Colon (tissue), 2 donors: Measurements from ENCODE around the gene TBC1D4.
"Not testable (repeated sequence)": the region's sequence is repeated elsewhere in the genome, so short reads cannot be mapped to it uniquely, and the experiment has no call there.

Experiments
- FAIRE-seq: peaks from 2 replicates; lab custom pipeline; 2012; peaks lifted over from hg19 to GRCh38; lab: Jason Lieb, UNC
- donor health status: control.
- donor health status: control.

TBC1D4 gene

GRCh38 chr13:75447493-75447892 is 34.5 kb downstream of the TBC1D4 start:
- FAIRE-seq = no peak

GRCh38 chr13:75446874-75447273 is 35.1 kb downstream of the TBC1D4 start:
- no peak for FAIRE-seq

GRCh38 chr13:75445717-75446499 is 36.1 kb downstream of the TBC1D4 start:
- no peak for FAIRE-seq

GRCh38 chr13:75444016-75444415 is 38.0 kb downstream of the TBC1D4 start:
- no peak for FAIRE-seq

GRCh38 chr13:75443356-75443958 is 38.5 kb downstream of the TBC1D4 start:
- no peak for FAIRE-seq

- no peak for FAIRE-seq
Observed at GRCh38 chr13:75442736-75443234, 39.2 kb downstream of the TBC1D4 start.

- peak; percentile 64 for FAIRE-seq
Observed at GRCh38 chr13:75440100-75440499, 41.9 kb downstream of the TBC1D4 start.

GRCh38 chr13:75437582-75438318 is 44.2 kb downstream of the TBC1D4 start:
- no peak for FAIRE-seq

GRCh38 chr13:75434126-75434525 is 47.8 kb downstream of the TBC1D4 start:
- not testable (repeated sequence) for FAIRE-seq

- no peak for FAIRE-seq
Observed at GRCh38 chr13:75432811-75433244, 49.1 kb downstream of the TBC1D4 start.

GRCh38 chr13:75432045-75432444 is 49.9 kb downstream of the TBC1D4 start:
- no peak for FAIRE-seq

- no peak for FAIRE-seq
Observed at GRCh38 chr13:75430436-75431209, 51.3 kb downstream of the TBC1D4 start.

GRCh38 chr13:75426421-75426820 is 55.5 kb downstream of the TBC1D4 start:
- FAIRE-seq = no peak

GRCh38 chr13:75425216-75426009 is 56.6 kb downstream of the TBC1D4 start:
- FAIRE-seq = no peak

GRCh38 chr13:75423946-75424345 is 58.0 kb downstream of the TBC1D4 start:
- no peak for FAIRE-seq

GRCh38 chr13:75422028-75422427 is 59.9 kb downstream of the TBC1D4 start:
- no peak for FAIRE-seq

GRCh38 chr13:75421133-75421532 is 60.8 kb downstream of the TBC1D4 start:
- no peak for FAIRE-seq

GRCh38 chr13:75419656-75420055 is 62.3 kb downstream of the TBC1D4 start:
- no peak for FAIRE-seq

- no peak for FAIRE-seq
Observed at GRCh38 chr13:75418997-75419396, 63.0 kb downstream of the TBC1D4 start.

- no peak for FAIRE-seq
Observed at GRCh38 chr13:75418186-75418843, 63.7 kb downstream of the TBC1D4 start.

- FAIRE-seq = no peak
Observed at GRCh38 chr13:75417656-75418055, 64.3 kb downstream of the TBC1D4 start.
